Measurements from ENCODE around the gene ECPAS. TPM values are rescaled to one million over a fixed set of nuclear protein-coding genes. Genes with fewer than 3 reads are reported as not detected.

ECPAS gene
- total and polyA plus RNA-seq, 4 donors = 17.4 to 93.2 (median 47.2) TPM

DNA sequence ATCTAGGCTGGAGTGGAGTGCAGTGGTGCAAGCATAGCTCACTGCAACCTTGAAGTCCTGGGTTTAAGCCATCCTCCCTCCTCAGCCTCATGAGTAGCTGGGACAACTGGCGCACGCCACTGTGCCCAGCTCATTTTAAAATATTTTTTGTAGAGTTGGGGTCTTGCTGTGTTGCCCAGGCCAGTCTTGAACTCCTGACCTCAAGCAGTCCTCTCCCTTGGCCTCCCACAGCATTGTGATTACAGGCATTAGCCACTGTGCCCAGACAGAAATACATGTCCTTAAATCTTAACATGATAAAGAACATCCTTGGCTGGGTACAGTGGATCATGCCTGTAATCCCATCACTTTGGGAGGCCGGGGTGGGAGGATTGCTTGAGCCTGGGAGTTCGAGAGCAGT is 47.5 kb upstream of the ECPAS start:
- H3K36me3 ChIP-seq (ENCODE audit: control insufficient read depth in 4 of 4, insufficient read depth in 4 of 4, low read length in 4 of 4) = peaks cover 0 to 19% (median 2%) of the 10 kb centered on the region in 4 donors
- no peak for ATAC-seq (ENCODE audit: insufficient read depth, low FRiP score)
- H3K27me3 ChIP-seq (ENCODE audit: control insufficient read depth in 3 of 3, insufficient read depth in 3 of 3, low read length in 2 of 3) = no peaks in the 10 kb centered on the region
- no peak overlapping the region for H3K9ac ChIP-seq (ENCODE audit: insufficient read depth in 1 of 2, low read length in 2 of 2)
- H3K27ac ChIP-seq (ENCODE audit: low read depth in 1 of 2, low read length in 1 of 2) = no peak overlapping the region
- no peaks in the 10 kb centered on the region for H3K4me1 ChIP-seq (ENCODE audit: control insufficient read depth in 5 of 5, insufficient read depth in 5 of 5, low read length in 5 of 5)
- TF ChIP-seq, protein P1, sequence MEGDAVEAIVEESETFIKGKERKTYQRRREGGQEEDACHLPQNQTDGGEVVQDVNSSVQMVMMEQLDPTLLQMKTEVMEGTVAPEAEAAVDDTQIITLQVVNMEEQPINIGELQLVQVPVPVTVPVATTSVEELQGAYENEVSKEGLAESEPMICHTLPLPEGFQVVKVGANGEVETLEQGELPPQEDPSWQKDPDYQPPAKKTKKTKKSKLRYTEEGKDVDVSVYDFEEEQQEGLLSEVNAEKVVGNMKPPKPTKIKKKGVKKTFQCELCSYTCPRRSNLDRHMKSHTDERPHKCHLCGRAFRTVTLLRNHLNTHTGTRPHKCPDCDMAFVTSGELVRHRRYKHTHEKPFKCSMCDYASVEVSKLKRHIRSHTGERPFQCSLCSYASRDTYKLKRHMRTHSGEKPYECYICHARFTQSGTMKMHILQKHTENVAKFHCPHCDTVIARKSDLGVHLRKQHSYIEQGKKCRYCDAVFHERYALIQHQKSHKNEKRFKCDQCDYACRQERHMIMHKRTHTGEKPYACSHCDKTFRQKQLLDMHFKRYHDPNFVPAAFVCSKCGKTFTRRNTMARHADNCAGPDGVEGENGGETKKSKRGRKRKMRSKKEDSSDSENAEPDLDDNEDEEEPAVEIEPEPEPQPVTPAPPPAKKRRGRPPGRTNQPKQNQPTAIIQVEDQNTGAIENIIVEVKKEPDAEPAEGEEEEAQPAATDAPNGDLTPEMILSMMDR (IDR thresholded peaks at IDR 0.05; ENCODE audit: control extremely low read depth, extremely low read depth) = no peak
- 87 to 95% methylated on average over 4 of the region's 4 CpGs for WGBS, 2 donors
- no peak for DNase-seq
- H3K4me3 ChIP-seq = no peak overlapping the region
- peaks cover 0 to 7% (median under 1%) of the 10 kb centered on the region in 4 donors for H3K9me3 ChIP-seq (ENCODE audit: control insufficient read depth in 4 of 4, insufficient read depth in 3 of 4, low read length in 3 of 4)

DNA sequence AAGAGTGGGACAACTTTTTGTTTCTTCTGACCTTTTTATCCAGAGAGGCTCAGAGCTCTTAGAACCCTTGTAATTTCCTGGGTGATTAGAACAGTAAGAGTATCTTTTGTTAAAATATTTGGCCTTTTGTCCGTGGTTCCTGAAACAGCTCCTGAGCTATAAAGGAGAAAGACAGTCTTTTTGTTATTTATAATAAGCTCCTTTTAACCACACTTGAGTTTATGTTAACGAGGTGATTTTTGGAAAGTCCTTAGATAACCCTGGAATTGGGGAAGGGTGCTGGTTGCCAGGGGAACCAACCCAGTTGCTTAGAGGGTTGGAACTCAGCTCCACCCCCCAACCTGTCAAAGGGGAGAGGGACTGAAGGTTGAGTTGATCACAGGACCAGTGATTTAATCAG is 45.6 kb upstream of the ECPAS start:
- no peaks in the 10 kb centered on the region for H3K27me3 ChIP-seq (ENCODE audit: control insufficient read depth in 3 of 3, insufficient read depth in 3 of 3, low read length in 2 of 3)
- no peak overlapping the region for H3K9ac ChIP-seq (ENCODE audit: insufficient read depth in 1 of 2, low read length in 2 of 2)
- DNase-seq (no peak), ATAC-seq (ENCODE audit: insufficient read depth, low FRiP score) (no peak)
- H3K27ac ChIP-seq (ENCODE audit: low read depth in 1 of 2, low read length in 1 of 2) = no peak overlapping the region
- H3K36me3 ChIP-seq (ENCODE audit: control insufficient read depth in 4 of 4, insufficient read depth in 4 of 4, low read length in 4 of 4) = peaks cover 0 to 15% (median under 1%) of the 10 kb centered on the region in 4 donors
- WGBS, 2 donors = 33 to 42% methylated on average over 2 of the region's 2 CpGs
- H3K9me3 ChIP-seq (ENCODE audit: control insufficient read depth in 4 of 4, insufficient read depth in 3 of 4, low read length in 3 of 4) = peaks cover 0 to 4% (median 0%) of the 10 kb centered on the region in 4 donors
- TF ChIP-seq, protein P1 (IDR thresholded peaks at IDR 0.05; ENCODE audit: control extremely low read depth, extremely low read depth) = no peak
- no peak overlapping the region for H3K4me3 ChIP-seq
- peaks cover 0 to 7% (median 4%) of the 10 kb centered on the region in 5 donors for H3K4me1 ChIP-seq (ENCODE audit: control insufficient read depth in 5 of 5, insufficient read depth in 5 of 5, low read length in 5 of 5)

DNA sequence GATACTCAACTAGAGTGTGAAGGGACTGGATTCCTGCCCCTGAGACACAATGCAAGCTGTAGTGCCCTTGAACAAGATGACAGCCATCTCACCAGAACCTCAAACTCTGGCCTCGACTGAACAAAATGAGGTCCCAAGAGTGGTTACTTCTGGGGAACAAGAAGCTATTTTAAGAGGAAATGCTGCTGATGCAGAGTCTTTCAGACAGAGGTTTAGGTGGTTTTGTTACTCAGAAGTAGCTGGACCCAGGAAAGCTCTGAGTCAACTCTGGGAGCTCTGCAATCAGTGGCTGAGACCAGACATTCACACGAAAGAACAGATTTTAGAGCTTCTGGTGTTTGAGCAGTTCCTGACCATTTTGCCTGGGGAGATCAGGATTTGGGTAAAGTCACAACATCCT is 43.2 kb upstream of the ECPAS start:
- Histone ChIP-seq H3K4me1 (ENCODE audit: control insufficient read depth in 5 of 5, insufficient read depth in 5 of 5, low read length in 5 of 5) (peaks cover 0 to 7% (median 4%) of the 10 kb centered on the region in 5 donors), H3K4me3 (no peak overlapping the region), H3K27ac (ENCODE audit: low read depth in 1 of 2, low read length in 1 of 2) (no peak overlapping the region), H3K36me3 (ENCODE audit: control insufficient read depth in 4 of 4, insufficient read depth in 4 of 4, low read length in 4 of 4) (peaks cover 0 to 1% (median 0%) of the 10 kb centered on the region in 4 donors), H3K9ac (ENCODE audit: insufficient read depth in 1 of 2, low read length in 2 of 2) (no peak overlapping the region), H3K9me3 (ENCODE audit: control insufficient read depth in 4 of 4, insufficient read depth in 3 of 4, low read length in 3 of 4) (peaks cover 0 to 3% (median 0%) of the 10 kb centered on the region in 4 donors), H3K27me3 (ENCODE audit: control insufficient read depth in 3 of 3, insufficient read depth in 3 of 3, low read length in 2 of 3) (no peaks in the 10 kb centered on the region)
- no peak for DNase-seq
- TF ChIP-seq, protein P1 (IDR thresholded peaks at IDR 0.05; ENCODE audit: control extremely low read depth, extremely low read depth) = no peak
- ATAC-seq (ENCODE audit: insufficient read depth, low FRiP score) = no peak
- 90 to 94% methylated on average over 2 of the region's 2 CpGs for WGBS, 2 donors
